HepG2 (cell line): Measurements from ENCODE around the gene ZNF575. TPM values are rescaled to one million over a fixed set of nuclear protein-coding genes. Genes with fewer than 3 reads are reported as not detected.

Source experiments
- ATAC-seq: fragments of 200-7000 bp; cut with Tn5 transposase; 3 replicates; pipeline ENCODE4 v1.9.1; 2020; ENCODE audit warnings: mild to moderate bottlenecking, moderate library complexity
- BruUV-seq: library from RNA; stranded (reverse); fragments of 400-500 nt; replicated peaks from 2 replicates; lab custom pipeline; 2021; lab: Mats Ljungman, UMichigan
- CTCF ChIA-PET: fragments of 300-600 bp; formaldehyde crosslinking; extraction: SDS; loops from one replicate; lab custom pipeline; 2021; ENCODE audit warnings: low total read pairs, inconsistent platforms, low intra/inter-chr PET ratio; lab: Yijun Ruan, JAX
- POLR2A ChIA-PET: fragments of 350-600 bp; sonication (Branson Sonifier 250); formaldehyde crosslinking; loops from one replicate; lab custom pipeline; 2020; ENCODE audit warnings: antibody characterized with exemption, inconsistent platforms; lab: Yijun Ruan, JAX
- DNase-seq: peaks from one replicate; pipeline ENCODE4 v3.0.0-alpha.2; 2015; ENCODE audit warnings: low spot score
- FAIRE-seq: peaks from 3 replicates; lab custom pipeline; 2011; peaks lifted over from hg19 to GRCh38; lab: Jason Lieb, UNC
- H2AFZ ChIP-seq: one replicate; pipeline ENCODE4 v1.6.1; 2011; ENCODE audit warnings: low read length, inconsistent platforms
- H3K27ac ChIP-seq: fragments of 300-600 bp; 3 replicates; pipeline ENCODE4 v1.8.0; 2011; ENCODE audit warnings: mixed run types, mild to moderate bottlenecking, mixed read lengths, low read length, inconsistent platforms; ENCODE audit not compliant: insufficient read depth; ENCODE audit errors: extremely low read length
- H3K27me3 ChIP-seq, 2 experiments: fragments of 200-600 bp in 1 of 2; 2 replicates in 1 of 2; 3 replicates in 1 of 2; pipeline versions ENCODE4 v1.6.0 to v1.8.0; 2011; ENCODE audit warnings: low read length in 2 of 2, mild to moderate bottlenecking in 2 of 2, moderate library complexity in 2 of 2, inconsistent platforms in 1 of 2; ENCODE audit not compliant: insufficient read depth in 2 of 2, control insufficient read depth in 1 of 2
- H3K36me3 ChIP-seq, 2 experiments: fragments of 200-600 bp in 1 of 2; replicated peaks in 1 of 2; 2 replicates in 1 of 2; 3 replicates in 1 of 2; pipeline versions ENCODE4 v1.5.1 to v1.8.0; 2011; ENCODE audit warnings: low read length in 2 of 2, inconsistent platforms in 1 of 2; ENCODE audit not compliant: insufficient read depth in 2 of 2, control insufficient read depth in 1 of 2
- H3K4me1 ChIP-seq: 2 replicates; pipeline ENCODE4 v1.5.1; 2012; ENCODE audit warnings: low read length, inconsistent platforms; ENCODE audit not compliant: insufficient read depth
- H3K4me2 ChIP-seq: 2 replicates; pipeline ENCODE4 v1.6.0; 2011; ENCODE audit warnings: low read depth, low read length, inconsistent platforms
- H3K4me3 ChIP-seq, 3 experiments: fragments of 200-600 bp in 1 of 3; sonication (generic), shearing (Covaris generic) in 1 of 3; replicated peaks in 1 of 3; 2 replicates each; pipeline ENCODE4 v1.5.1; 2011 to 2016; ENCODE audit warnings: low read length in 3 of 3, inconsistent platforms in 2 of 3, low read depth in 2 of 3, mild to moderate bottlenecking in 2 of 3, control low read depth in 1 of 3, mixed read lengths in 1 of 3; ENCODE audit not compliant: insufficient read depth in 1 of 3
- H3K79me2 ChIP-seq: one replicate; pipeline ENCODE4 v1.6.1; 2011; ENCODE audit warnings: low read length, inconsistent platforms; ENCODE audit not compliant: insufficient read depth
- H3K9ac ChIP-seq: 2 replicates; pipeline ENCODE4 v1.6.0; 2011; ENCODE audit warnings: mild to moderate bottlenecking, low read depth, low read length, inconsistent platforms; ENCODE audit not compliant: insufficient read depth
- H3K9me3 ChIP-seq: 2 replicates; pipeline ENCODE4 v1.5.1; 2012; ENCODE audit warnings: mild to moderate bottlenecking, low read length
- H4K20me1 ChIP-seq: 2 replicates; pipeline ENCODE4 v1.6.0; 2011; ENCODE audit warnings: inconsistent platforms, mild to moderate bottlenecking, low read length, moderate library complexity; ENCODE audit not compliant: insufficient read depth
- ELF1 ChIP-seq: sonication (generic); formaldehyde crosslinking; IDR thresholded peaks from 2 replicates; pipeline ENCODE4 v1.4.0; 2020; ENCODE audit warnings: missing genetic modification reagents
- GABPB1 ChIP-seq: IDR thresholded peaks from 2 replicates; pipeline ENCODE4 v1.6.1; 2016; ENCODE audit warnings: mild to moderate bottlenecking, missing genetic modification reagents, moderate library complexity, missing compliant biosample characterization
- JDP2 ChIP-seq: sonication (generic); formaldehyde crosslinking; IDR thresholded peaks from 2 replicates; pipeline ENCODE4 v1.8.1; 2022; ENCODE audit warnings: missing genetic modification reagents, borderline replicate concordance
- KMT2B ChIP-seq: IDR thresholded peaks from 2 replicates; pipeline ENCODE4 v1.6.1; 2016; ENCODE audit warnings: missing genetic modification reagents, missing compliant biosample characterization
- MAF1 ChIP-seq: sonication (generic); formaldehyde crosslinking; IDR thresholded peaks from 2 replicates; pipeline ENCODE4 v1.5.0; 2020; ENCODE audit warnings: missing genetic modification reagents, borderline replicate concordance
- NFE2L2 ChIP-seq: fragments of 150-350 bp; IDR thresholded peaks from 2 replicates; pipeline ENCODE4 v1.6.1; 2014; ENCODE audit warnings: low read length
- PHB2 ChIP-seq: fragments of 450-650 bp; IDR thresholded peaks from 2 replicates; pipeline ENCODE4 v1.6.1; 2018; ENCODE audit not compliant: partially characterized antibody
- POGZ ChIP-seq: sonication (generic); formaldehyde crosslinking; IDR thresholded peaks from 2 replicates; pipeline ENCODE4 v1.4.0; 2020; ENCODE audit warnings: mild to moderate bottlenecking, missing genetic modification reagents
- RFXAP ChIP-seq: sonication (generic); formaldehyde crosslinking; IDR thresholded peaks from 2 replicates; pipeline ENCODE4 v1.4.0; 2020; ENCODE audit warnings: missing genetic modification reagents, borderline replicate concordance
- ZBTB1 ChIP-seq: sonication (generic); formaldehyde crosslinking; IDR thresholded peaks from 2 replicates; pipeline ENCODE4 v1.4.0; 2020; ENCODE audit warnings: missing genetic modification reagents, borderline replicate concordance
- ZNF430 ChIP-seq: sonication (generic); formaldehyde crosslinking; IDR thresholded peaks from 2 replicates; pipeline ENCODE4 v1.9.0; 2021; ENCODE audit warnings: mild to moderate bottlenecking, missing genetic modification reagents
- ZNF543 ChIP-seq: sonication (generic); formaldehyde crosslinking; IDR thresholded peaks from 2 replicates; pipeline ENCODE4 v1.4.0; 2020; ENCODE audit warnings: mild to moderate bottlenecking, missing genetic modification reagents
- ZNF563 ChIP-seq: sonication (generic); formaldehyde crosslinking; IDR thresholded peaks from 2 replicates; pipeline ENCODE4 v1.8.0; 2022; ENCODE audit warnings: mild to moderate bottlenecking, moderate library complexity, missing genetic modification reagents
- WGBS: methylation state at CpG from one replicate; pipeline ENCODE4 v1.1.6; 2017; ENCODE audit warnings: low lambda C conversion rate; 5-methylcytosine and 5-hydroxymethylcytosine counted together
- in situ Hi-C: cut with HindIII; loops from 2 replicates; pipeline ENCODE4 v1.10.0; 2017; ENCODE audit warnings: low pct_unique_long_range_greater_than_20kb; ENCODE audit not compliant: extremely low pct_ligation_motif_present
- intact Hi-C: fragments of 100-400 bp; cut with micrococcal nuclease; formaldehyde crosslinking; loops from one replicate; pipeline ENCODE4 v1.10.0; 2022; ENCODE audit not compliant: unreplicated experiment
- polyA plus RNA-seq, 8 experiments: library from polyadenylated mRNA; depleted of rRNA in 3 of 8; stranded (reverse) in 7 of 8; unstranded in 1 of 8; fragments of >200 nt; fragmentation: Illumina TruSeq in 4 of 8; extraction: Trizol in 4 of 8; gene quantifications; 2 replicates each; pipeline versions ENCODE4 v1.2.1 to v1.2.3, GENCODE V29; 2011 to 2016; ENCODE audit warnings: low read depth in 4 of 8, missing spikeins in 1 of 8, mixed read lengths in 1 of 8; ENCODE audit not compliant: insufficient read depth in 1 of 8
- total RNA-seq, 5 experiments: library from RNA; depleted of rRNA; stranded (reverse); fragments of >200 nt; fragmentation: Illumina TruSeq; extraction: Trizol; gene quantifications; 2 replicates each; pipeline ENCODE4 v1.2.3, GENCODE V29; 2016; ENCODE audit warnings: low read depth in 1 of 5
- TF ChIP-seq, protein P1 (sequence below): sonication (generic); formaldehyde crosslinking; IDR thresholded peaks from 2 replicates; pipeline ENCODE4 v1.4.0; 2020; ENCODE audit warnings: missing genetic modification reagents, borderline replicate concordance
- TF ChIP-seq, protein P2 (sequence below): sonication (generic); formaldehyde crosslinking; IDR thresholded peaks from 2 replicates; pipeline ENCODE4 v1.8.0; 2022; ENCODE audit warnings: missing genetic modification reagents, mild to moderate bottlenecking, inconsistent platforms, borderline replicate concordance

Gene ZNF575
- total and polyA plus RNA-seq, 2 of the 13 experiments (the other 11 are each of a cell fraction or from before 2014, with no cell fraction given) = 0.17 to 0.27 TPM

DNA sequence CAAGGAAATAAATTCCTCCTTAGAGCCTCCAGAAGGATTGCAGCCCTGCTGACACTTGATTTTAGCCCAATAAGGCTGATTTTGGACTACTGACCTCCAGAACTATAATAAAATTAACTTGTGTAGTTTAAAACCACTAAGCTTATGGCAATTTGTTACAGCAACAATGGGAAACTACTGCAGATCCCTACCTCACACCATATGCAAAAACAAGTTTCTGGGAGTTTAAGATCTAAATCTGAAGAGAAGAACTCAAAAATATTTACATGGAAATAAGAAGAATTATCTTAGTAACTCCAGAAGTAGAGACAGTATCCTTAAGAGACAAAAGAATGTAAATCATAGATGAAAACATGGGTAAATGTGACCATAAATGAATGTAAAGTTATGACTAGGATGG is 5.9 kb downstream of the ZNF575 start:
- intact Hi-C loops = no loop called here
- Histone ChIP-seq H3K9ac (no peak overlapping the region), H3K27ac (no peak overlapping the region), H4K20me1 (no peaks in the 10 kb centered on the region), H3K36me3 (peaks cover 7 to 29% of the 10 kb centered on the region in 2 experiments; a peak in 4 of 5 replicates), H3K4me3 (no peak overlapping the region), H3K27me3 (no peaks in the 10 kb centered on the region), H3K4me1 (peaks cover 6% of the 10 kb centered on the region; the same call in 1 of the 2 replicates), H3K4me2 (no peak overlapping the region), H3K9me3 (peaks cover 7% of the 10 kb centered on the region; the same call in 1 of the 2 replicates), H3K79me2 (no peaks in the 10 kb centered on the region), H2AFZ (no peak overlapping the region)
- BruUV-seq = no TSS peak
- no peak for FAIRE-seq
- in situ Hi-C loops = no loop called here
- CTCF ChIA-PET = no interaction called here
- TF ChIP-seq ZNF430 (no peak), ZBTB1 (CRISPR knock-in tag) (no peak)
- DNase-seq = no peak
- POLR2A ChIA-PET = no interaction called here
- no peak for ATAC-seq

DNA sequence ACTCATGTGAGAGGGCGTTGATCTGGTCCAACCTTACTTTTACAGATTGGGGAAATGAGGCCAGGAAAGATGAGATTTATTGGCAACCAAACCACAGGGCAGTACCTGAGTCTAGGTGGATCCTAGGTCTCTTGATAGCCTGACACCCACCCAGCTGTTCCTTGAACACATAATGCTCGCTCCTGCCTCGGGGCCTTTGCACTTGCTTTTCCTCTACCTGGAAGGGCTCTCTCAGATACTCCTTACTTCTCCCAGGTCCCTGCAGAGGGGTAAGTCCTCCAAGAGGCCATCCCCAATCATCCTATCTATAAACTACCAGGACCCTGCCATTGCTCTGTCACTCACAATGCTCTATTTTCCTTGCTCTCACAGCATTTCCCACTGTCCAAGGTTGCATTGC is 7.4 kb downstream of the ZNF575 start:
- ChIA-PET CTCF (no interaction called here), POLR2A (no interaction called here)
- H3K79me2 ChIP-seq = no peaks in the 10 kb centered on the region
- no peaks in the 10 kb centered on the region for H4K20me1 ChIP-seq
- no peak overlapping the region for H3K27ac ChIP-seq
- ATAC-seq (no peak), DNase-seq (no peak), FAIRE-seq (no peak)
- intact Hi-C loops (no loop called here), in situ Hi-C loops (no loop called here)
- no peak overlapping the region for H3K9ac ChIP-seq
- 67% methylated on average over 3 of the region's 3 CpGs for WGBS
- BruUV-seq = no TSS peak
- peaks cover 7% of the 10 kb centered on the region; the same call in 1 of the 2 replicates for H3K9me3 ChIP-seq
- H3K4me2 ChIP-seq = no peak overlapping the region
- H3K4me1 ChIP-seq = peaks cover 6% of the 10 kb centered on the region; the same call in 1 of the 2 replicates
- H3K36me3 ChIP-seq = peaks cover 9 to 32% of the 10 kb centered on the region in 2 experiments; a peak in 4 of 5 replicates
- H3K27me3 ChIP-seq = no peaks in the 10 kb centered on the region
- H2AFZ ChIP-seq = no peak overlapping the region
- no peak overlapping the region for H3K4me3 ChIP-seq
- TF ChIP-seq JDP2 (CRISPR knock-in tag) = no peak
- no peak for TF ChIP-seq ZNF543 (CRISPR knock-in tag)
- no peak for TF ChIP-seq RFXAP (CRISPR knock-in tag)
- TF ChIP-seq, protein P1, sequence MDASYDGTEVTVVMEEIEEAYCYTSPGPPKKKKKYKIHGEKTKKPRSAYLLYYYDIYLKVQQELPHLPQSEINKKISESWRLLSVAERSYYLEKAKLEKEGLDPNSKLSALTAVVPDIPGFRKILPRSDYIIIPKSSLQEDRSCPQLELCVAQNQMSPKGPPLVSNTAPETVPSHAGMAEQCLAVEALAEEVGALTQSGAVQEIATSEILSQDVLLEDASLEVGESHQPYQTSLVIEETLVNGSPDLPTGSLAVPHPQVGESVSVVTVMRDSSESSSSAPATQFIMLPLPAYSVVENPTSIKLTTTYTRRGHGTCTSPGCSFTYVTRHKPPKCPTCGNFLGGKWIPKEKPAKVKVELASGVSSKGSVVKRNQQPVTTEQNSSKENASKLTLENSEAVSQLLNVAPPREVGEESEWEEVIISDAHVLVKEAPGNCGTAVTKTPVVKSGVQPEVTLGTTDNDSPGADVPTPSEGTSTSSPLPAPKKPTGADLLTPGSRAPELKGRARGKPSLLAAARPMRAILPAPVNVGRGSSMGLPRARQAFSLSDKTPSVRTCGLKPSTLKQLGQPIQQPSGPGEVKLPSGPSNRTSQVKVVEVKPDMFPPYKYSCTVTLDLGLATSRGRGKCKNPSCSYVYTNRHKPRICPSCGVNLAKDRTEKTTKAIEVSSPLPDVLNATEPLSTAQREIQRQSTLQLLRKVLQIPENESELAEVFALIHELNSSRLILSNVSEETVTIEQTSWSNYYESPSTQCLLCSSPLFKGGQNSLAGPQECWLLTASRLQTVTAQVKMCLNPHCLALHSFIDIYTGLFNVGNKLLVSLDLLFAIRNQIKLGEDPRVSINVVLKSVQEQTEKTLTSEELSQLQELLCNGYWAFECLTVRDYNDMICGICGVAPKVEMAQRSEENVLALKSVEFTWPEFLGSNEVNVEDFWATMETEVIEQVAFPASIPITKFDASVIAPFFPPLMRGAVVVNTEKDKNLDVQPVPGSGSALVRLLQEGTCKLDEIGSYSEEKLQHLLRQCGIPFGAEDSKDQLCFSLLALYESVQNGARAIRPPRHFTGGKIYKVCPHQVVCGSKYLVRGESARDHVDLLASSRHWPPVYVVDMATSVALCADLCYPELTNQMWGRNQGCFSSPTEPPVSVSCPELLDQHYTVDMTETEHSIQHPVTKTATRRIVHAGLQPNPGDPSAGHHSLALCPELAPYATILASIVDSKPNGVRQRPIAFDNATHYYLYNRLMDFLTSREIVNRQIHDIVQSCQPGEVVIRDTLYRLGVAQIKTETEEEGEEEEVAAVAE (CRISPR knock-in tag) = no peak
- TF ChIP-seq KMT2B (CRISPR knock-in tag) = no peak
- TF ChIP-seq GABPB1 (CRISPR knock-in tag) = no peak
- no peak for TF ChIP-seq ELF1
- TF ChIP-seq POGZ (CRISPR knock-in tag) = no peak
- TF ChIP-seq, protein P2, sequence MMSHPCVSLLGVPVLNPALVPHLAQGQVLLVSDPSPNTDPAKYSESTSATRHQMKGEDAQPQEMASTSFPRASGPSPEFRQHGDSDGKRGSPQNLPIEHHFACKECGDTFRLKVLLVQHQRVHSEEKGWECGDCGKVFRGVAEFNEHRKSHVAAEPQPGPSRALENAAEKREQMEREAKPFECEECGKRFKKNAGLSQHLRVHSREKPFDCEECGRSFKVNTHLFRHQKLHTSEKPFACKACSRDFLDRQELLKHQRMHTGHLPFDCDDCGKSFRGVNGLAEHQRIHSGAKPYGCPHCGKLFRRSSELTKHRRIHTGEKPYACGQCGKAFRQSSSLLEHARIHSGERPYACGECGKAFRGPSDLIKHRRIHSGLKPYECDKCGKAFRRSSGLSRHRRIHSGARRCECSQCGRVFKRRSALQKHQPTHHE (CRISPR knock-in tag) = no peak
- no peak for TF ChIP-seq ZNF563 (CRISPR knock-in tag)
- TF ChIP-seq NFE2L2 = no peak
- no peak for TF ChIP-seq MAF1
- TF ChIP-seq PHB2 = no peak
